Kidney (tissue), 14 donors: ENCODE data around the gene NUCB1. TPM values are rescaled to one million over a fixed set of nuclear protein-coding genes. Genes with fewer than 3 reads are reported as not detected.
"Not testable (repeated sequence)": the region's sequence is repeated elsewhere in the genome, so short reads cannot be mapped to it uniquely, and the experiment has no call there.

Experiments
- DNase-seq, 5 donors: peaks; one replicate each; pipeline ENCODE4 v3.0.0-alpha.2; 2013 to 2020
- FAIRE-seq: peaks from 2 replicates; lab custom pipeline; 2012; peaks lifted over from hg19 to GRCh38; lab: Jason Lieb, UNC
- H3K27ac ChIP-seq, 2 donors: one replicate each; pipeline ENCODE4 v1.7.0; 2013; ENCODE audit warnings: low read depth in 2 of 2, low read length in 2 of 2, inconsistent platforms in 1 of 2
- H3K27me3 ChIP-seq: one replicate; pipeline ENCODE4 v1.7.1; 2013; ENCODE audit warnings: low read length, inconsistent platforms; ENCODE audit not compliant: control insufficient read depth, insufficient read depth
- H3K36me3 ChIP-seq, 3 donors: one replicate each; pipeline versions ENCODE4 v1.7.0 to v1.7.1; 2013; ENCODE audit warnings: low read length in 3 of 3, control low read depth in 1 of 3, inconsistent platforms in 1 of 3; ENCODE audit not compliant: insufficient read depth in 3 of 3, control insufficient read depth in 2 of 3
- H3K4me1 ChIP-seq, 3 donors: one replicate each; pipeline versions ENCODE4 v1.7.0 to v1.7.1; 2013; ENCODE audit warnings: low read length in 3 of 3, inconsistent platforms in 1 of 3, low read depth in 1 of 3; ENCODE audit not compliant: control insufficient read depth in 2 of 3, insufficient read depth in 2 of 3
- H3K4me3 ChIP-seq, 3 donors: one replicate each; pipeline versions ENCODE4 v1.7.0 to v1.8.1; 2013; ENCODE audit warnings: low read length in 3 of 3, control low read depth in 1 of 3, inconsistent platforms in 1 of 3
- H3K9ac ChIP-seq, 3 donors: one replicate each; pipeline versions ENCODE4 v1.7.0 to v1.7.1; 2013; ENCODE audit warnings: low read length in 3 of 3, control low read depth in 1 of 3, inconsistent platforms in 1 of 3
- H3K9me3 ChIP-seq, 3 donors: one replicate each; pipeline versions ENCODE4 v1.7.0 to v1.7.1; 2013; ENCODE audit warnings: low read length in 3 of 3, control low read depth in 1 of 3, inconsistent platforms in 1 of 3; ENCODE audit not compliant: control insufficient read depth in 2 of 3, insufficient read depth in 1 of 3
- CTCF ChIP-seq: IDR thresholded peaks from 3 replicates; pipeline ENCODE4 v1.5.1; 2012; ENCODE audit warnings: mild to moderate bottlenecking, moderate library complexity, borderline replicate concordance; ENCODE audit not compliant: insufficient read depth; ENCODE audit errors: extremely low read depth
- intact Hi-C: fragments of 100-400 bp; cut with DNase I; formaldehyde crosslinking; loops from one replicate; pipeline ENCODE4 v1.11.1; 2022
- polyA plus RNA-seq: library from polyadenylated mRNA; stranded (reverse); fragments of 350-450 nt; fragmentation: Illumina TruSeq; extraction: RNeasy Lipid Tissue Mini Kit (QIAGEN cat#74804); gene quantifications from one replicate; pipeline ENCODE4 v1.2.3, GENCODE V29; 2014; ENCODE audit warnings: low read depth, low replicate concordance; ENCODE audit not compliant: insufficient read depth
- total RNA-seq: library from RNA; stranded (reverse); fragmentation: NEBNext Ultra II Directional; extraction: Animal tissue kit (Norgen Biotek cat#: 25700); gene quantifications from one replicate; pipeline ENCODE4 v1.2.1, GENCODE V29; 2021
- donor health status: control.
- donor health status: control.
- donor health status: control.
- donor health status: control.
- donor health status: control.
- donor health status: DM: yes; HTN: yes; CAD: no.
- donor health status: Normal renal cell carcinoma (clear cell type).

Gene NUCB1
- total and polyA plus RNA-seq, 2 donors from 2014 or later, result 265 to 503 TPM

GRCh38 chr19:48906324-48906723 is 6.2 kb downstream of the NUCB1 start:
- no peaks in the 10 kb centered on the region for H3K9me3 ChIP-seq
- peaks cover 8 to 23% (median 20%) of the 10 kb centered on the region in 3 donors for H3K36me3 ChIP-seq
- TF ChIP-seq CTCF, result no peak
- H3K27ac ChIP-seq, result no peak overlapping the region
- no peaks in the 10 kb centered on the region for H3K27me3 ChIP-seq
- H3K9ac ChIP-seq, result no peak overlapping the region
- DNase-seq, result no peak
- no peak overlapping the region for H3K4me3 ChIP-seq
- intact Hi-C loops, result no loop called here
- peaks cover 0 to 11% (median 6%) of the 10 kb centered on the region in 3 donors for H3K4me1 ChIP-seq
- no peak for FAIRE-seq

GRCh38 chr19:48907671-48908070 is 7.6 kb downstream of the NUCB1 start:
- no peak for FAIRE-seq
- no peak for TF ChIP-seq CTCF
- peaks cover 8 to 36% (median 24%) of the 10 kb centered on the region in 3 donors for H3K36me3 ChIP-seq
- DNase-seq, result peak in 3 of 5 donors; percentile 20 to 78 (median 37)
- H3K27me3 ChIP-seq, result no peaks in the 10 kb centered on the region
- H3K27ac ChIP-seq, result peak overlapping the region in 1 of 2 donors; percentile 67
- intact Hi-C loops, result no loop called here
- peaks cover 0 to 5% (median 3%) of the 10 kb centered on the region in 3 donors for H3K4me1 ChIP-seq
- H3K9ac ChIP-seq, result no peak overlapping the region
- no peaks in the 10 kb centered on the region for H3K9me3 ChIP-seq
- no peak overlapping the region for H3K4me3 ChIP-seq

- H3K9ac ChIP-seq, H3K4me1 ChIP-seq, H3K27me3 ChIP-seq, DNase-seq, FAIRE-seq, H3K9me3 ChIP-seq, H3K27ac ChIP-seq, H3K4me3 ChIP-seq, intact Hi-C loops: not testable (repeated sequence)
- peaks cover 15 to 49% (median 31%) of the 10 kb centered on the region in 3 donors for H3K36me3 ChIP-seq
Observed at GRCh38 chr19:48909424-48910077, 9.4 kb downstream of the NUCB1 start.

GRCh38 chr19:48910803-48911202 is 10.7 kb downstream of the NUCB1 start:
- FAIRE-seq (no peak), DNase-seq (no peak)
- Histone ChIP-seq H3K27me3 (no peaks in the 10 kb centered on the region), H3K9me3 (no peaks in the 10 kb centered on the region), H3K36me3 (peaks cover 15 to 43% (median 23%) of the 10 kb centered on the region in 3 donors), H3K4me3 (no peak overlapping the region), H3K4me1 (peaks cover 0 to 5% (median 3%) of the 10 kb centered on the region in 3 donors), H3K9ac (no peak overlapping the region), H3K27ac (no peak overlapping the region)
- intact Hi-C loops, result no loop called here
- no peak for TF ChIP-seq CTCF
